Suppressor macrophage treated with lipopolysaccharide for 1 hour (primary cell): Measurements from ENCODE around the gene UGT1A5.

ENCODE experiments used
- DNase-seq, 3 donors: peaks; one replicate each; pipeline ENCODE4 v3.0.0-alpha.2; 2020 to 2022

UGT1A5 gene

DNA sequence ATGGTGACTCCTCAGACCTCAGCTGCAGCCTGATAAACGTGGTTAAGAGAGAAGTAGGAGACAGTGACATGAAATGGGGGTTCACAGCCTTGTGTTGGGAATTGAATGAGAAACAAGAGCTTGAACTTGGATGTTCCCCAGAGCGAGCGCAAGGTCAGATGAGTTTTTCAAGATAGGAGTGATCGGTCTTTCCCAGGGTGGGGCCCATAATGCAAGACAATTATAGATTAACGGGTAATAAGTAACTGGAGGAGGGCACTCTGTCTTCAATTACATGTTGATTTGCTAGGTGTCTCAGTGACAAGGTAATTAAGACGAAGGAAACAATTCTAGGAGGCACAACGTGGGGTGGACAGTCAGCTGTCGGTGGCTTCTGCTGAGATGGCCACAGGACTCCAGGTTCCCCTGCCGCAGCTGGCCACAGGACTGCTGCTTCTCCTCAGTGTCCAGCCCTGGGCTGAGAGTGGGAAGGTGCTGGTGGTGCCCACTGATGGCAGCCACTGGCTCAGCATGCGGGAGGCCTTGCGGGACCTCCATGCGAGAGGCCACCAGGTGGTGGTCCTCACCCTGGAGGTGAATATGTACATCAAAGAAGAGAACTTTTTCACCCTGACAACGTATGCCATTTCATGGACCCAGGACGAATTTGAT lies at the start of gene UGT1A5:
UGT1A5 (plus strand) TSS at position 297 of the 651 bp plus-strand sequence; CDS start at position 382, 85 bp downstream.
- no peak for DNase-seq

DNA sequence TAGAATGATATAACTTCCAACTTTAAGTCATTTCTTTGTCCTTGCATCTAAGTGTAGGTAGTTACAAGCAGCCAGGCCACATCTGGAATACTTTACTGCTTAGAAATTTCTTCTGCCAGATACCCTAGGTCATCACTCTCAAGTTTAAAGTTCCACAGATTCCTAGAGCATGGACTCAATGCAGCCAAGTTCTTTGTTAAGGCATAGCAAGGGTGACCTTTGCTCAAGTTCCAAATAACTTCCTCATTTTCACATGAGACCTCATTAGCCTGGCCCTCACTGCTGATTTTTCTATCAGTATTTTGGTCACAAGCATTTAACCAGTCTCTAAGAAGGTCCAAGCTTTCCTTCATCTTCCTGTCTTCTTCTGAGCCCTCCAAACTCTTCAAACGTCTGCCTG lies 48.8 kb upstream of the UGT1A5 start:
- DNase-seq, result no peak

DNA sequence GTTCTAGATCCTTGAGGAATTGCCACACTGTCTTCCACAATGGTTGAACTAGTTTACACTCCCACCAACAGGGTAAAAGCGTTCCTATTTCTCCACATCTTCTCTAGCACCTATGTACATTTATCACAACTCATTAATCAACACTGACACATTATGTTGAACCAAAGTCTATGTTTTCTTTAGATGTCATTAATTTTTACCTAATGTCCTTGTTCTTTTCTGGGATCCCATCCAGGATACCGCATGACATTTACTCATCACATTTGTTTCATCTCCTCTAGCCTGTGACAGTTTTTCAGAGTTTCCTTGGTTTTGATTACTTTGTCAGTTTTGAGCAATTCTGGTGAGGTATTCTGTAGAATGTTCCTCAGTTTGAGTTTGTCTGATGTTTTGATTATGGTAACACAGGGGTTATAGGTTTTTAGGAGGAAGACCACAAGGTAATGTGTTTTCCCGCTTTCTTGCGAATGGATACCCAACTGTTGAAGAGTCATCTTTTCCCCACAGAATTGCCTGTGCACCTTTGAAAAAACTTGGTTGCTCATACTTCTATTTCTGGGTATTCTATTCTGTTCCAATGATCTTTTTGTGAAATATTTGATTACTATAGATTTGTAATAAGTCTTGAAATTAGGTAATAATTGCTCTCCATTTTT lies 44.0 kb upstream of the UGT1A5 start:
- no peak for DNase-seq

DNA sequence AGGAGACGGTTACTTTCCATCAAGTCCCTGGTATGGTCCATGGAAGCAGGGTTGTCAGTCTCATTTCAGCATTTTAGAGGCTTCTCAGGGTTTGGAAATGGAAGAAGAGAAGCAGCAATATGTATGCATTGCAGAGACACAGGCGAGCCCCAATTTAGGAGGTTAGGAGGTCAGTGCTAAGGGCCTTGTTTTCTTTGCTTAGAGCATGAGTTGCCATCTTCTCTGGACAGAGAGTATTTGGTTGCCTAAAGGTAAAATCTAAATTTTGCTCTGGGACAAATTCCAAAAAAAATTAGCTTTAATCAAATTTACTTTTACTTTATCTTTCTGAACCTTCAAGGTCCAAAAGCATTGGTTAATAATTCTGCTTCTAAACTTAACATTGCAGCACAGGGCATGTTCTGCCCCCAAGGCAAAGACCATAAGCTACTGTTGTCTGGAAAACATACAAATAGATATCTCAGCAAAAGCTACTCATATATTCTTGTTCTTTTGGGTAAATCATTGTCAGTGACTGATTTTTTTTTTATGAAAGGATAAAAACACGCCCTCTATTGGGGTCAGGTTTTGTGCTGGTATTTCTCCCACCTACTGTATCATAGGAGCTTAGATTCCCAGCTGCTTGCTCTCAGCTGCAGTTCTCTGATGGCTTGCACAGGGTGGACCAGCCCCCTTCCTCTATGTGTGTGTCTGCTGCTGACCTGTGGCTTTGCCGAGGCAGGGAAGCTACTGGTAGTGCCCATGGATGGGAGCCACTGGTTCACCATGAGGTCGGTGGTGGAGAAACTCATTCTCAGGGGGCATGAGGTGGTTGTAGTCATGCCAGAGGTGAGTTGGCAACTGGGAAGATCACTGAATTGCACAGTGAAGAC lies 41.2 kb upstream of the UGT1A5 start, which contains the start of gene UGT1A9:
UGT1A9 (plus strand) TSS at position 609 of the 872 bp plus-strand sequence; CDS start at position 646, 37 bp downstream.
- DNase-seq, result no peak

DNA sequence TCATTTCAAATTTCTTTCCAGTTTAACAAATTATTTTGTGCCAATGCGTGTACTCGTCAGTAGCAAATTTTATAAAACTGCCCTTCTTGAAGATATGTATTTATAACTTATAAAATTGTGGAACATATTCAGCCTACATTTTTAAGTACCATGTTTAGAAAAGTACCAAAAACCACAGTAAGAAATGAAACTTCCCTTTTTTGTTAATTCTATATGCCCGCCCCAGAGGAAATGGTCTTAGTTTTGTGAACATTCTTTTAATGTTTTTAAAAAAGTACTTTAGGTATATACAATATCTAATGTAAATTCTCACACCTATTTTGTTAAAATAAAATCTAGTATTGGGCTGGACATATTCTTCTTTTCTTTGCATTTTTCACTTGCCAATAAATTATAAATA lies 39.8 kb upstream of the UGT1A5 start:
- DNase-seq, result no peak

DNA sequence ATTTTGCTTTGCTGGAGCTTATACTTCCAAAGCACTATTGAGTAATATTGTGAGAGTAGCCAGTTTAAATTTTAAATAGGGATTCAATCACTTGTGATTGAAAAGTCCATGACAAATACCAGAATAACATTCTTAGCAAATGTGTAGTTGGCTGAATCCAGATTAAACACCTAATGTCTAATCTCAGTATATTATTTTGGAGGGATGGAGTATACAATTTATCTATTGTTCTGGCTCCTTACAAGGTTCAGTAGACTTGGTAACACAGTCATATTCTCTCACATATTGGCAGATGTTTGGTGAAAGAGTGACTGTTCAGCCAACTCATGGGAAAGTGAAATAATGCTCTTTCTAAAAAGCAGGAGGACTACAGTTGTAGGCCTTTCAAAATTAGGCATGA lies 38.8 kb upstream of the UGT1A5 start:
- no peak for DNase-seq

DNA sequence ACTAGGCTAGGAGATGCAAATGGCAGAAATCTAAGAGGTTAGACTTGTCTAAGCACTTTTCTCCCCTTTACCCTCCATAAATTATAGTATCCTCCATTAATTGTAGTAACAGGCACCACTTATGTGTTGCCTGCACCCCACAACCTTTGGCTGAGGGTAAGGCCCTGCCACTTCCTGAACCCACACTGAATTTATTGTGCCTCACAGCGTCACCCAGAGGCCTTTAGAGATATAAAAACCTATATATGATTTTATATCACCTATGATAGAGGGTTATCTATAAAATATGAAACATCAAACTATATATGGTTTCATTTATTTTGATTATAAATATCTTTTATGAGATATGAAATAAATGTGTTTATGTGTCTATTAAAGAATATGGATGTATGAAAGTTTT lies 38.4 kb upstream of the UGT1A5 start:
- DNase-seq, result no peak

DNA sequence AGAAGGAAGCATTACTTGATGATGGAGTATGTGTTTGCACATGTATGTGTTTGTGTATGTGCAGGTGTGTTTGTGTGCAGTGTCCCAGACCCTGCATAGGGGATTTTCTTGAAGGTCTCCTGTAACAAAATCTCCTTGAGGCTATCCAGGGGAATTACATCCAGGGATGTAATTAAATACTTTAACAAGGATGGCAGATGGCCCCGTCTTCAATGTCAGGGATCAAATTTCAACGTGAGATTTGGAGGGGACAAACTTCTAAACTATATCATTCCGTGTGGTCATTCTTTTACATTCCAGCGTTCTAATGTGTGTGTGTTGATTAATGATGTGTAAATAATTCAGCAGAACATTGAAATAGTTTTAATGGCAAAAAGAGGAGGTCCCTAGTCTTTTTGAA lies 37.7 kb upstream of the UGT1A5 start:
- DNase-seq, result no peak

DNA sequence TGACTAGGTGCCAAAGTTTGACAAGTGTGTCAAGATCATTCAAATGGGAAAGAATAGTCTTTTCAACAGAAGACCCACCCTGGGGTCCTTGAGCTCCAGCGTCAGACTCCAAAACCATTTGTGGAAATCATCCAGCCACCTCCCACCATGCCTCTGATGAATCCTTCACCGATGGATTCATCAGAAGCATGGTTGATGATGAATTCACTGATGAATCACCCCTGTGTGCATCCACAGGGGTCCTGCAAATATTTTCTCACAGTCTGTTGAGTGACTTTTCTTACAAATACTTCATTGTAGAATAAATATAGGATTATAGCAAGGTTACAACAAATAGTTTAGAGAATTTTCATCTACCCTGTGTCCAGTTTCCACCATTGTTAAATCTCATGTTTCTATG lies 36.7 kb upstream of the UGT1A5 start:
- DNase-seq, result no peak

DNA sequence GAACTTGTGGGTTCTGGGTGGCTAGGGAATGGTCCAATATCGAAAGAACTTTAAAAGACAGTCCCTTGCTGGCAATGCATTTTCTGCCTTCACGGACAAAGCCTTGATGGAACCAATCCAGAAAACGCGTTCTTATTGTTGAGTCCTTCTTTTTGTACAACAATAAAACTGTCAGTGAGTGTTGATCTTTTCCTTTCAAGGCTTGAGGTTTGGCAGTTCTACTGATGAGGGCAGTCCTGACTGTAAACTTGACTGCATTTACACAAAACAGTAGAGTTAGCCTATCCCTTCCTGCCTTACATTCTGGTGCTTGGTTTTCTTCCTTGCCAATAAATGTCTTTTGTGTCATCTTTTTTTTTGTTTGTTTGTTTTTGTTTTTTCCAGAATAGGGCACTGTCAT lies 33.5 kb upstream of the UGT1A5 start:
- DNase-seq, result no peak

DNA sequence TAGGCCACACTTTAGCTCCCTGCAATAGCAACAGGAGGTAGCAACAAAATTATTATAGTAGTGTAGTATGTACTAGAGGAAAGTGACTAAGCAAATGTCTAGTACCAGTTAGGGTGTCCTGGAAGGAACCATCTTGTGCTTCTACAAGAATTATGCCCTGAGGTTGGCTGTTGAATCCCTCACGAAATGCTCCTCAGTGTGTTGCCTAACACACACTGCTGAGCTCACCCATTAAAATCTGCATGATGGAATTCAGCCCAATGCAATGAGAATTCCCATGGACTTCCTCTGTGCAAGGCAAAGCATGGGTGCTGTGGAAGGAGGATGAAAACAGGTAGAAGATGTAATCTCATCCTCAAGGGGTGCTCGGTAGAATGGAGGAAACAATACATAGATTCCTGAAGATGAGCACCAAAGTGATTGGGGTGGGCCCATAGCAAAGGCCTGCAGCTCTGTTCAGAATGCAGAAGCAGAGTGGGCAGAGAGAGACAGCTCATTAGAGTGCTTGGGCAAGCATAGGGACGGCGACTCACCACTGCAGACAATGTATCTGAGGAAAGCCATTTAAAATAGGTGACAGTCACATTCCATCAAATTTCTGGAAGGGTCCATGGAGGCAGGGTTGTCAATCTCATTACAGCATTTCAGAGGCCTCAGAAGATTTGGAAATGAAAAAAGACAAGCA lies 32.2 kb upstream of the UGT1A5 start:
- peak; percentile 46 to 56 (median 48) for DNase-seq

DNA sequence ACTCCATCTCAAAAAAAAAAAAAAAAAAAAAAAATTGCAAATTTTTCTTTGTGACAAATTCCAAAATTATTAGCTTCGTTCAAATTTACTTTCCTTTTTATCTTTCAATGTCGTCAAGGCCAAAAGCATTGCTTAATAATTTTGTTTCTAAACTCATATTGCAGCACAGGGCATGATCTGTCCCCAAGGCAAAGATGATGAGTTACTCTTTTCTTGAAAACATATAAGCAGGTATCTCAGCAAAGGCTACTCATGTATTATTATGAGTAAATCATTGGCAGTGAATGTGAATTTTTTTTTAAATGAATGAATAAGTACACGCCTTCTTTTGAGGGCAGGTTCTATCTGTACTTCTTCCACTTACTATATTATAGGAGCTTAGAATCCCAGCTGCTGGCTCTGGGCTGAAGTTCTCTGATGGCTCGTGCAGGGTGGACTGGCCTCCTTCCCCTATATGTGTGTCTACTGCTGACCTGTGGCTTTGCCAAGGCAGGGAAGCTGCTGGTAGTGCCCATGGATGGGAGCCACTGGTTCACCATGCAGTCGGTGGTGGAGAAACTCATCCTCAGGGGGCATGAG lies 31.1 kb upstream of the UGT1A5 start, which contains the start of gene UGT1A7:
UGT1A7 (plus strand) TSS at position 381 of the 579 bp plus-strand sequence; CDS start at position 418, 37 bp downstream.
- no peak for DNase-seq

DNA sequence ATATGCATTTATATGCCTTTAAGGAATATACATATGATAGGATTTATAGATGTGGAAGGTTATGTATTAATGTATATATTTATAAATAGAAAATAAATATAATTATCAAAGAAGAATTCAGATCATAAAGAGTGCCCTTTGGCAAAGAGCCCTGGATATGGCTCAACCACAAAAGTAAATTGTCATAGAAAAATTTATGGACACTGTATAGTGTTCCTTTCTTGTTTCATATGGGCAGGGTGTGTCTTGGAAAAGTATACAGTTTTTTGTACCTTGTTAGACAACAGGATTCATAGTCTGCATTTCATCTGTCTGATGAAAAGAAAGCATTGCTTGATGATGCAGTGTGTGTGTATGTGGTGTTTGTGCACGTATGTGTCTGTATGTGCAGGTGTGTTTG lies 28.1 kb upstream of the UGT1A5 start:
- no peak for DNase-seq

DNA sequence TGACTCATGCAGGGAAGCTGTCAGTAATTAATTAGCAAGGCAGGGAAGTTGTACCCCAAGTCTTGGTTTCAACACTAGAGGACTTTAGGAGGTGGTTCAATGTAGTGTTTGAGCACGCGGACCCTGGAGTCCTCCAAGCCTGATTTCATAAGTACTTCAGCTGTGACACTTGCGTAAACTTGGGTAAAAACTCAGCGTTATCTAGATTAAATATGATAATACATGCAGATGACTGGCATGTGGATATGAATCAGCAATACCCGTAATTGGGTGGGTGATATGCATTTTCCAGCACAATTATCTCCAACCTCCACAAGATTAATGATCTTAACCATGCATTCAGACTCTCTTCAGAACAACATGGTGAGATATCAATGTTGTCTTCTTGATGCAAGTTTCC lies 25.8 kb upstream of the UGT1A5 start:
- no peak for DNase-seq

DNA sequence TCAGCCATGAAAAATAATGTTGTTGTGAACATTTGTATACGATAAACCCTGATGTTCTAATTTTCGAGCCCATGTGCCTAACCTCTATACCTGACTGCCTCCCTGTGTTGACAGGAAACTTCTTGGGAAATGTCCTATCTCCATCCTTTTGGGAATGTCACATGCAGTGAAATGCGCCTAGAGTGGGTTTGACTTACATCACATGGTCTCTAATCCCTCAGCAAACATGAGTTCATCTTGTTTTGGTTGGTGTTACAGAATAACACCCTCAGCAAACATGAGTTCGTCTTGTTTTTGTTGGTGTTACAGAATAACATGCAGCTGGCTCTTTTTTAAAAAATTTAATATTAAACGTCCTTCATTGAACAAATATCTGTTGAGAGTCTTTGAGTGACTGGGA lies 24.4 kb upstream of the UGT1A5 start:
- DNase-seq, result no peak

DNA sequence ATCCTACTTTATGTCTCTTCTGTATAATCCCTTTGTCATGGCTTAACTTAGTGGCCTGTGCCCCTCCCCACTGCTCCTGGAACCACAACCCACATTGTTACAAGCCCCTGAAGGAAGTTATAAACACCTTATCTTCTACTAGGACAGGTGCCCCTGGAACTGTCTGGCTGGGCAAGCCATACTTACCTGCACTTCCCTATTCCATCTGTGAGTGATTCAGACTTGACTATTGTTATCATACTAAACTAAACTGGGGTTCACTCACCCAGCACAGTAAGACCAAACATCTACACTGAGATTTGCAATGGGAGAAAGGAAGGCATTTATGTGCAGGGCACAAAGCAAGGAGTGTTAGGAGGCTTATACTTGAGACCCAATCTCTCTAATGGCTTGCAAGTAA lies 23.7 kb upstream of the UGT1A5 start:
- no peak for DNase-seq

DNA sequence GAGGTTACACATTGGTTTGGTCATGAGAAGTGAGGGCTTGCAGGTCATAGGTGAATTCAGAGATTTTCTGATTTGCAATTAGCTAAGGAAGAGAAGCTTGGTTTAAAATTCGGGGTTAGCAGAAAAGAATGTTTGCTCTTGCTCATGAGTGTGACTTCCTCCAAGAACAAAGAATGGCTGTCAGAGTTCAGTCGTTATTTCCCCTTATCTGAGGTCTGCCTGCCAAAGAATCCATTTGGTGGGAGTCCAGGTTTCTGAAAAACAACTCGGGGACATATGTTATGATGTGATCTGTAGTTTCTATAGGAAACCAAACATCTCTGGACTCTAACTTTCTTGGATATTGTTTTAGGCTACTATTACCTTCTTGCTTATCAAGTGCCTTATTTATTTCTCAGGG lies 23.2 kb upstream of the UGT1A5 start:
- no peak for DNase-seq

DNA sequence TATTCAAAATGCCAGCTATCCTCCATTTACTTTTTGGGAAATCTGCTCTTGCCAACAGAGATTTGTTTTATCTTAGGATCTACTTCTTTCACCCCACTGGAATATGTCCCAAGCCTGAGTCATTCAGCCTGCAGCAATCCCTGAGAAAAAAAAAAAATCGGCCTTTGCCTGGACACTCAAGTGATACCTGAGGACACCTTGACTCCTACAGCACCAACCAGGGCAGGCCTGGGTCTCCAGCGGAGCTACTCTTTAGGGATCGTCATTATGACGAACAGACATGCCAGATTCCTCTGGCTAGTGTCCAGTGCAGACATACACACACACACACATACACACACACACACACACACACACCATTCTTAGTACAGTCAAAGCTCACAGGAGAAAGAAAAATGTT lies 22.3 kb upstream of the UGT1A5 start:
- DNase-seq, result no peak

DNA sequence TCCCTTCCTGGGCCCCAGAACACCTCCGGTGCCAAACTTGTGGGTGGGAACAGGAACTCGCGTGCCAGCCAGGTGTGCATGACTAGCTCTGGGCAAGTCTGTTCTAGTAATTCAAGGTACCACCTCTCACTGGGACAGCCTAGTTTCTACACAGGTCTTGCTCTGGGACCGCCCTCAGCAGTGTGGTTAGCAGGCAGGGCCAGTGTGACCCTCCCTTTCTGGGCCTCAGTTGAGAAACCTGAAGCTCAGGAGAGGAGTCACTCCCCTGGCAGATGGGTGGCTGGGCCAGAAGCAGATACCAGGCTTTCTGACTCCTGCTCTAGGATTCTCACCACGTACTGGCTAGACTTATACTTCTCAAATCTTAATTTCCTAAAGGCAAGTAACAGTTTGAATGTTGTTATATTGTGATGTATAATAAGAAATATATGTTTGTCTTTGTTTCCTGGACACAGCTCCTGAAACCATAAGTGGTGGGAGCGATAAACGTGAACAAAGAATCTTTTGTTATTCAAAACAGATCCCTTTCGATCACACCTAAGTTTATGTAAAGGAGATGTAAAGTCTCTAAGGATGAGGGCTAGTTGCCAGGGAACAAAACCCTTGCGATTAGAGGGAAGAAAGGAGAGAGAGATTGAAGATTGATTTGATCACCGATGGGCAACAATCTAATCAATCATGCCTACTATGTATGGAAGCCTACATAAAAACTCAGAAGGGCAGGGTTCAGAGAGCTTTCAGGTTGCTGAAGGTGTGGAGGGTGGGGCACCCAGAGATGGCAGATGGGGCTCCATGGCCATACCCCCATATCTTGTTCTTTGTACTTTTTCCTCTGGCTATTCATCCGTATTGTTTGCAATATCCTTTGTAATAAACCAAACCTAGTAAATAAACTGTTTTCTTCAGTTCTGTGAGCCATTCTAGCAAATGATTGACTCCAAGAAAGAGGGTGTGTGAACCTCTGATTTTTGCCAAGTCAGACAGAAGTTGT lies 21.0 kb upstream of the UGT1A5 start:
- no peak for DNase-seq

DNA sequence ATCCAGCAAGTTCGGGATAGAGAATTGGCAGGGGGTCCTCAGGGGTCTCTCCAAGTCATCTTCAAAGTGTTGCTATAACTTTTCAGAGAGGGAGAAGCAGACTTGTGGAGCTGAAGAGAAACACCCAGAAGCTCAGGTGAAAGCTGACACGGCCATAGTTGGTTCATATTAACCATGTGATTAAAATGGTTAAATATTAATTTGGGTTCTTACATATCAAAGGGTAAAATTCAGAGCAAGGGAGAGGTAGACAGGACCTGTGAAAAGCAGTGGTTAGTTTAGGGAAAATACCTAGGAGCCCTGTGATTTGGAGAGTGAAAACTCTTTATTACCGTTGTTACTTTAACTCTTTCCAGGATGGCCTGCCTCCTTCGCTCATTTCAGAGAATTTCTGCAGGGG lies 20.1 kb upstream of the UGT1A5 start, which contains the start of gene UGT1A6:
UGT1A6 (plus strand) TSS at position 243 of the 400 bp plus-strand sequence; CDS start at position 358, 115 bp downstream.
- DNase-seq, result no peak

DNA sequence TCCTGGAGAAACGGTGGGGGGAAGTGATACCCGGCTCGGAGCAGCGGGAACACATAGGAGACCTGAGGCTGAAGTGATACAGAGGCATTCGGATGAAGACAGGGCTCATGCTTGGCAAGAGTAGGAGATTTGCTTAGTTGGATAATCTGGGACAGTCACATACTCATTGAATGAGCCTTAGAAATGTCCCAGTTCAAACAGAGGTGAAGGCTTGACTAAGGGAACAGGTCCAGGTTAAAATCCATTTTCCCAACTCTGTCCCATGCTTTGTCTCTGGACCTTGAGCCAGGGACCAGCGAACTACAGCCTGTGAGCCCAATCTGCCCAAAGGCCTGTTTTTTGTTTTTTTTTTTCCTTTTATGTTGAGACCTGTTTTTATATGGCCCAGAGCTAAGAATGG lies 18.7 kb upstream of the UGT1A5 start:
- DNase-seq, result no peak
